SH-SY5Y (cell line): ENCODE results near the gene MTNR1B.

Experiments used
- GATA2 ChIP-seq: IDR thresholded peaks from 2 replicates; pipeline ENCODE4 v1.6.1; 2011; ENCODE audit warnings: mild to moderate bottlenecking, low read depth, low read length
- GATA3 ChIP-seq: IDR thresholded peaks from 2 replicates; pipeline ENCODE4 v1.6.1; 2011; ENCODE audit warnings: low read depth, mild to moderate bottlenecking, low read length, moderate library complexity

DNA sequence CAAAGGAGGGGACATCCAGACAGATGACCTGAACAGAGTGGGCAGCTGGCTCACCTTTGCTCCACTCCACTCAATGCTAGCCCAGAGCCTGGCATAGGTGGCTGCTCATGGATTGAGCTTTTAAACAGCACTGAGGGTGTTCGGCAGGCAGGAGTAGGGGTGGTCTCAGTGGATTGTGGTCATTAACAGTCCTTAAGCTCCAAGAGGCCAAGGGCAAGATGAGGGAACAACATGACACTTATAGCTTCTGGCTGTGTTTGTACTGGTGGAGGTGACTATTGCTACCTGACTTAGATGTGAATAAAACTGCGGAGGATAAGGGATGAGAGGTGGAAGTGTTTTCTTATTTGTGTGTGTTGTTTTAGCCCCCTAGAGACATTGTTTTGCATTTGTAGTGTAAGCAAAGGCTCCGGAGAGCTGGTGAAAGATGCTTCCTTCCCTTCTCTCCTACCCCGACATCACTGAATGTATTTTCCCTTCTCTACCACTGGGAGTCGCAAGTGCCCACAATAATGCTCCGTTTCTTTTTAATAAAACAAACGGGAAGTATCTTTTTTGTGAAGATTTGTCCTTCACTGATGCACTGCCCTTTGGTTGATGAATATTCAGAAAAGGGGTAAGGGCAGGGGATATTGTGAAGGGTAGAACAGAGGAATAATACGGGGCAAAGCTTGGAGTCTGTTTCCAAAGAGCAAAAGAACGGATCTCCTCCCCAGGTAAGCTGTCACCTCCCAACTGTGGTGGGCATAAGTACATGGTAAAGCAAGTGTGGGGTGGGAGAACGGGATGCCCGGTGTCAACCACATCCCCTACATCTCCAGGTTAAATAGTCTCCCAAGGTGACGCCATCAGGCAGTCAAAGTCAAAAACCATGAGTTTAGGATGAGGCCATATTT lies 27.5 kb upstream of the MTNR1B start:
- TF ChIP-seq GATA2 (no peak), GATA3 (no peak)
